Measurements from ENCODE around the gene B4GALT4. TPM values are rescaled to one million over a fixed set of nuclear protein-coding genes. Genes with fewer than 3 reads are reported as not detected.
A peak's percentile ranks its signal among the peaks of the same experiment; 100 is the strongest.

Gene B4GALT4
- total and polyA plus RNA-seq, 2 of the 8 experiments (the other 6 are each of a cell fraction or from before 2014, with no cell fraction given) = 14.6 to 44.7 TPM

DNA sequence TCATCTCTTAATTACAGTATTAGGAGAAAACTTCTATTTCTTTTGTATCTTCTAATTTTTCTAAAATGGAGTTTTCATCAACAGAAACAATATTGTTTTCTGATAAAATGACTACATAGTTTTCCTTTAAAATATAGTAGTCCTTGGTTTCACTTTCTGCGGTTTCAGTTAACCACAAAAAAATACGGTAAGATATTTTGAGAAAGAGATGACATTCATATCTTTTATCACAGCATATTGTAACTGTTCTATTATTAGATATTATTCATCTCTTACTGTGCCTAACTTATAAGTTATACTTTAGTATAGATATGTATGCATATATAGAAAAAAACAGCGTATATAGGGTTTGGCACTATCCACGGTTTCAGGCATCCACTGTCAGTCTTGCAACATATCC lies 2.3 kb downstream of the B4GALT4 start:
- Histone ChIP-seq H2BK5ac (ENCODE audit: low read depth, low read length) (no peak overlapping the region), H2BK15ac (ENCODE audit: low read length) (no peak overlapping the region), H3K4me1 (replicated peaks in 1 of 4; ENCODE audit: control insufficient read depth in 3 of 4, insufficient read depth in 4 of 4, low read length in 3 of 4) (0 out of 7 replicates have a peak, but pooled peaks cover 0 to 1% (median 0%) of the 10 kb centered on the region in 4 experiments), H3K9ac (replicated peaks in 1 of 4; ENCODE audit: extremely low read depth in 1 of 4, low read depth in 3 of 4, low read length in 3 of 4) (no peak overlapping the region), H3K56ac (replicated peaks; ENCODE audit: insufficient read length, low read depth, low read length) (no peak overlapping the region), H3K79me2 (ENCODE audit: control insufficient read depth in 1 of 2, insufficient read depth in 2 of 2, low read length in 2 of 2) (peaks cover 4 to 58% of the 10 kb centered on the region in 2 experiments; a peak in 3 of 4 replicates), H3K4me3 (ENCODE audit: extremely low read depth in 1 of 4, insufficient read depth in 2 of 4, low read depth in 3 of 4, low read length in 4 of 4) (peak overlapping the region in 1 of 4 experiments; percentile 72; a peak in 2 of 8 replicates), H3K4me2 (ENCODE audit: insufficient read depth in 1 of 2, low read depth in 2 of 2, low read length in 2 of 2) (peak overlapping the region in 1 of 2 experiments; percentile 100; a peak in 3 of 4 replicates), H3K9me3 (ENCODE audit: insufficient read depth in 2 of 2, low read depth in 1 of 2, low read length in 1 of 2) (peaks cover 0 to 9% of the 10 kb centered on the region in 2 experiments; a peak in 1 of 4 replicates), H2AK5ac (ENCODE audit: low read depth, low read length) (no peak overlapping the region), H2BK20ac (ENCODE audit: low read length) (no peak overlapping the region), H4K91ac (replicated peaks; ENCODE audit: insufficient read length, low read length) (no peak overlapping the region), H3K14ac (ENCODE audit: insufficient read length) (no peak overlapping the region), H3K79me1 (ENCODE audit: low read depth, low read length) (peaks cover 4% of the 10 kb centered on the region; the same call in 1 of the 2 replicates), H4K20me1 (replicated peaks in 1 of 2; ENCODE audit: control insufficient read depth in 1 of 2, insufficient read depth in 2 of 2, low read length in 2 of 2) (peaks cover 0 to 2% of the 10 kb centered on the region in 2 experiments), H3K18ac (ENCODE audit: extremely low read depth, low read length) (no peak overlapping the region), H3K27ac (ENCODE audit: low read depth, low read length) (no peak overlapping the region), H4K5ac (ENCODE audit: insufficient read length, low read depth, low read length) (no peak overlapping the region), H3K36me3 (ENCODE audit: control insufficient read depth in 2 of 4, insufficient read depth in 4 of 4, low read length in 3 of 4) (peaks cover 13 to 39% (median 21%) of the 10 kb centered on the region in 4 experiments), H3K27me3 (replicated peaks in 1 of 4; ENCODE audit: control insufficient read depth in 3 of 4, extremely low read depth in 1 of 4, insufficient read depth in 3 of 4, low read length in 3 of 4) (no peaks in the 10 kb centered on the region), H3K23me2 (ENCODE audit: low read depth, low read length) (peaks cover 6% of the 10 kb centered on the region; the same call in 1 of the 2 replicates), H3K4ac (replicated peaks; ENCODE audit: insufficient read length, low read depth, low read length) (no peak overlapping the region), H2BK12ac (ENCODE audit: low read depth, low read length) (no peak overlapping the region), H3K23ac (ENCODE audit: insufficient read length) (no peak overlapping the region), H2BK120ac (replicated peaks; ENCODE audit: low read depth, low read length) (no peak overlapping the region), H4K8ac (ENCODE audit: extremely low read depth, insufficient read depth, low read length) (no peak overlapping the region), H2AFZ (ENCODE audit: low read length) (no peak overlapping the region)
- ChIA-PET POLR2A (ENCODE audit: partially characterized antibody) (interaction anchor here (0.7 kb wide), 1 partner anchor 201 kb away, joined by 3 read pairs; no protein-coding TSS in a partner anchor), CTCF (ENCODE audit: partially characterized antibody) (no interaction called here)
- 89% methylated on average over 4 of the region's 4 CpGs; no CpG with 5 or more reads in 1 of the 2 experiments for WGBS, 2 experiments (ENCODE audit: extremely low coverage in 1 of 2, insufficient coverage in 1 of 2, insufficient read length in 1 of 2, insufficient replicate concordance in 2 of 2, low coverage in 1 of 2, low lambda C conversion rate in 2 of 2, missing lambda C conversion rate in 1 of 2)
- DNase-seq (ENCODE audit: low read depth in 1 of 2, low spot score in 2 of 2) = no peak
- no peak for FAIRE-seq
- TF ChIP-seq TEAD4 (IDR thresholded peaks at IDR 0.05; ENCODE audit: low read depth, low read length) (no peak), TBP (IDR thresholded peaks at IDR 0.05; ENCODE audit: low read depth, low read length) (no peak), JUND (IDR thresholded peaks at IDR 0.05; ENCODE audit: low read length) (no peak), SIX5 (IDR thresholded peaks at IDR 0.05; ENCODE audit: low read depth, low read length) (no peak), YY1 (IDR thresholded peaks at IDR 0.05; ENCODE audit: low read depth, low read length) (no peak), RFX5 (IDR thresholded peaks at IDR 0.05; ENCODE audit: borderline replicate concordance, low read depth, low read length) (no peak), KDM1A (IDR thresholded peaks at IDR 0.05; ENCODE audit: borderline replicate concordance, low read length) (no peak), CTBP2 (IDR thresholded peaks at IDR 0.05; ENCODE audit: borderline replicate concordance, insufficient read depth, insufficient read length, low read length) (no peak), FOSL1 (IDR thresholded peaks at IDR 0.05; ENCODE audit: insufficient read depth, low read depth, low read length) (no peak), RAD21 (IDR thresholded peaks at IDR 0.05 in 1 of 2, conservative IDR thresholded peaks at IDR 0.05 in 1 of 2; ENCODE audit: low read depth in 2 of 2, low read length in 2 of 2) (no peak), CHD2 (IDR thresholded peaks at IDR 0.05; ENCODE audit: low read length) (no peak), ASH2L (IDR thresholded peaks at IDR 0.05; ENCODE audit: low read length) (no peak)
- TF ChIP-seq, protein P1, sequence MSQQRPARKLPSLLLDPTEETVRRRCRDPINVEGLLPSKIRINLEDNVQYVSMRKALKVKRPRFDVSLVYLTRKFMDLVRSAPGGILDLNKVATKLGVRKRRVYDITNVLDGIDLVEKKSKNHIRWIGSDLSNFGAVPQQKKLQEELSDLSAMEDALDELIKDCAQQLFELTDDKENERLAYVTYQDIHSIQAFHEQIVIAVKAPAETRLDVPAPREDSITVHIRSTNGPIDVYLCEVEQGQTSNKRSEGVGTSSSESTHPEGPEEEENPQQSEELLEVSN (IDR thresholded peaks at IDR 0.05) = no peak
